Subcutaneous adipose tissue (tissue), 4 donors: ENCODE data around the gene CORO1C. TPM values are rescaled to one million over a fixed set of nuclear protein-coding genes. Genes with fewer than 3 reads are reported as not detected.

Experiments
- total RNA-seq, 4 donors: library from RNA; depleted of rRNA; stranded (reverse); fragments of >200 nt; gene quantifications; one replicate each; pipeline ENCODE4 v1.1.0, GENCODE V29; 2016
- TF ChIP-seq, protein P1 (sequence below): fragments of 450-650 bp; IDR thresholded peaks from one replicate; pipeline ENCODE4 v1.5.1; 2016; ENCODE audit warnings: low read depth, mild to moderate bottlenecking, control low read depth, antibody characterized with exemption, moderate library complexity

CORO1C gene
- total RNA-seq, 4 donors from 2014 or later: 151 to 320 (median 199) TPM

GRCh38 chr12:108750526-108750925 is 19.2 kb upstream of the CORO1C start:
- TF ChIP-seq, protein P1, sequence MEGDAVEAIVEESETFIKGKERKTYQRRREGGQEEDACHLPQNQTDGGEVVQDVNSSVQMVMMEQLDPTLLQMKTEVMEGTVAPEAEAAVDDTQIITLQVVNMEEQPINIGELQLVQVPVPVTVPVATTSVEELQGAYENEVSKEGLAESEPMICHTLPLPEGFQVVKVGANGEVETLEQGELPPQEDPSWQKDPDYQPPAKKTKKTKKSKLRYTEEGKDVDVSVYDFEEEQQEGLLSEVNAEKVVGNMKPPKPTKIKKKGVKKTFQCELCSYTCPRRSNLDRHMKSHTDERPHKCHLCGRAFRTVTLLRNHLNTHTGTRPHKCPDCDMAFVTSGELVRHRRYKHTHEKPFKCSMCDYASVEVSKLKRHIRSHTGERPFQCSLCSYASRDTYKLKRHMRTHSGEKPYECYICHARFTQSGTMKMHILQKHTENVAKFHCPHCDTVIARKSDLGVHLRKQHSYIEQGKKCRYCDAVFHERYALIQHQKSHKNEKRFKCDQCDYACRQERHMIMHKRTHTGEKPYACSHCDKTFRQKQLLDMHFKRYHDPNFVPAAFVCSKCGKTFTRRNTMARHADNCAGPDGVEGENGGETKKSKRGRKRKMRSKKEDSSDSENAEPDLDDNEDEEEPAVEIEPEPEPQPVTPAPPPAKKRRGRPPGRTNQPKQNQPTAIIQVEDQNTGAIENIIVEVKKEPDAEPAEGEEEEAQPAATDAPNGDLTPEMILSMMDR: no peak

DNA sequence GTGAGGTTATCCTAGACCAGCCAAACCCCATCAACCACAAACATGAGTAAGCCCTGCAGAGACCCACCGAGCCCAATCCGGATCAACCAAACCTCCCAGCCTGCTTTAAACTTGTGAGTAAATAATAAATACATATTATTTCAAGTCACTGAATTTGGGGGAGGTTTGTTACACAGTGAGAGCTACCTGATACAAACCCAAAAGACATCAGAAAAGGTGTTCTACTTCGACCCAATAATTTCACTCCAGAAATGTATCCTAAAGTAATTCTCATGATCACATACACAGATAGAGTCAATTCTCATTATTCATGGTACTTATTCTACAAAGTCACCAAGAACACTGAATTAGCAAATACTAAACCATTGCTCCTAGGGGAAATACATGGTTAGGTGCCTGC is 16.2 kb upstream of the CORO1C start:
- TF ChIP-seq, protein P1: no peak

DNA sequence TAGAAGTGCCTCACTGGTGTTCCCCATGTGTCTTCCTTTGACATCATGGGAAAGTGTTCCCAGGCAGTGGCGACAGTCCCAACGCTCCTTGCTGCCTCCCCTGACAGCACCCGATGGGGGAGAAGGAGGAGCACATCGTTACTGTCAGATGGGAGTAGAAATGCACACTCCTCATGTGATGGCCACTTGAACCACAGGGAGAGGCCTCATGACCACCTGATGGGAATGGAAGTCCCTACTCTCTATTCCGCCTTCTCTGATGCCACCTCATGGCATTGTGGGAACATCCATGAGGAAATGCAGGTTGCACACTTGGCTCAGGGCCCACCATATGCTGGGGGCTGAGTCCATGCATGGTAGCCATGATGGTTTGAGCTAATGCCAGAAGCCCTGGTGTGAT is 14.3 kb upstream of the CORO1C start:
- TF ChIP-seq, protein P1: no peak

- TF ChIP-seq, protein P1: no peak
These were observed 12.9 kb upstream of the CORO1C start for GRCh38 chr12:108744021-108744897.

DNA sequence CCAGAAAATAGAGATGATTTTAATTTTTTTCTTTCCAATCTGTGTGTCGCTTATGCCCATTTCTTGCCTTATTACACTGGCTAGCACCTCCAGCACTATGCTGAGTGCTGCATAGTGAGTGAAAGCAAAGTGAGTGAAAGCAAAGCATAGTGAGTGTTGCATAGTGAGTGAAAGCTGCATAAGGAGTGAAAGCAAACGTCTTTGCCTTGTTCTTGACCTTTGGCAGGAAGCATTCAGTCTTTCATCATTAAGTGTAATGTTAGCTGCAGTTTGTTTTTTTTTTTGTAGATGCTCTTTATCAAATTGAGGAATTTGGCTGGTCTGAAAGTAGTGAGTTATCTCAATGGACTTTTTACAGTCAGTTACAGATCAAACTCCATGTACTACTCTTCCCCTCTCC is 6.9 kb upstream of the CORO1C start:
- TF ChIP-seq, protein P1: no peak

- TF ChIP-seq, protein P1: no peak
These were observed 4.5 kb upstream of the CORO1C start for GRCh38 chr12:108735855-108736254.

DNA sequence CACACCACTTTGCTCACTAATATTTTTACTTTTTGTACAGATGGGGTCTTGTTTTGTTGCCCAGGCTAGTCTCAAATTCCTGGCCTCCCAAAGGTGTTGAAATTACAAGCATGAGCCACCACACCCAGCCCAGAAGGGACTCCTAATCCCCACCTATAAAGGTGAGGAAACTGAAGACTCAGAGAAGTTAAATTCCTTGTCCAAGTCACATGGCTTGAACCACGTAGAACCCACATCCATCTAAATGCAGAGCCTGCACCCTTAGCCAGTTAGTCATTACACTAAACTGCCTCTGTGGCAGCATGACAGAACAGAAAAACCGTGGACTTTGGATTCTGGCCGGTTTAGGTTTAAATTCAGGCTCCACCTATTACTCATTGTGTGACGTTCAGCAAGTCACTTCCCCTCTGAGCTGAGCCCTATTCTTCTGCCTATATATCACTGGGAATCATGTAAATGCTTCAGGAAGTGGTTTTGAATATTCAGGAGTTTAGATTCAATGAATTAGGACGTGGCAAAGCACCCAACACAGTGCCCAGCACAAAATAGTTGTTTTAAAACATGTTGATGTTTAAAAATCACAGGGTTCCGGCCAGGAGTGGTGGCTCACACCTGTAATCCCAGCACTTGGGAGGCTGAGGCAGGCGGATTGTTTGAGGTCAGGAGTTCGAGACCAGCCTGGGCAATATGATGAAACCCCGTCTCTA is 3.0 kb upstream of the CORO1C start:
- TF ChIP-seq, protein P1: no peak
